ENCODE results near the gene CDKN1C. TPM values are rescaled to one million over a fixed set of nuclear protein-coding genes. Genes with fewer than 3 reads are reported as not detected.

The CDKN1C gene
- total and polyA plus RNA-seq, 2 of the 8 experiments (the other 6 are each of a cell fraction or from before 2014, with no cell fraction given): 12.8 to 14.1 TPM

GRCh38 chr11:2896047-2896446 is 10.5 kb upstream of the CDKN1C start:
- Histone ChIP-seq H4K20me1 (replicated peaks in 1 of 2; ENCODE audit: control insufficient read depth in 1 of 2, insufficient read depth in 2 of 2, low read length in 2 of 2) (no peaks in the 10 kb centered on the region), H3K4me2 (ENCODE audit: insufficient read depth in 1 of 2, low read depth in 2 of 2, low read length in 2 of 2) (no peak overlapping the region), H3K79me1 (ENCODE audit: low read depth, low read length) (no peaks in the 10 kb centered on the region), H3K18ac (ENCODE audit: extremely low read depth, low read length) (no peak overlapping the region), H2BK12ac (ENCODE audit: low read depth, low read length) (0 out of 2 replicates have a peak overlapping the region, but pooled peaks have one; percentile 39), H2AFZ (ENCODE audit: low read length) (no peak overlapping the region), H3K9me3 (ENCODE audit: insufficient read depth in 2 of 2, low read depth in 1 of 2, low read length in 1 of 2) (peaks cover 0 to 4% of the 10 kb centered on the region in 2 experiments; a peak in 1 of 4 replicates), H3K36me3 (ENCODE audit: control insufficient read depth in 2 of 4, insufficient read depth in 4 of 4, low read length in 3 of 4) (no peaks in the 10 kb centered on the region), H3K79me2 (ENCODE audit: control insufficient read depth in 1 of 2, insufficient read depth in 2 of 2, low read length in 2 of 2) (no peaks in the 10 kb centered on the region), H3K4me3 (ENCODE audit: extremely low read depth in 1 of 4, insufficient read depth in 2 of 4, low read depth in 3 of 4, low read length in 4 of 4) (no peak overlapping the region), H4K91ac (replicated peaks; ENCODE audit: insufficient read length, low read length) (no peak overlapping the region), H3K4me1 (replicated peaks in 1 of 4; ENCODE audit: control insufficient read depth in 3 of 4, insufficient read depth in 4 of 4, low read length in 3 of 4) (peaks cover 0 to 14% (median 11%) of the 10 kb centered on the region in 4 experiments; a peak in 6 of 7 replicates), H2BK120ac (replicated peaks; ENCODE audit: low read depth, low read length) (no peak overlapping the region), H2AK5ac (ENCODE audit: low read depth, low read length) (no peak overlapping the region), H3K9ac (replicated peaks in 1 of 4; ENCODE audit: extremely low read depth in 1 of 4, low read depth in 3 of 4, low read length in 3 of 4) (no peak overlapping the region), H3K27me3 (replicated peaks in 1 of 4; ENCODE audit: control insufficient read depth in 3 of 4, extremely low read depth in 1 of 4, insufficient read depth in 3 of 4, low read length in 3 of 4) (peaks cover 0 to 12% (median 4%) of the 10 kb centered on the region in 4 experiments; a peak in 3 of 7 replicates), H3K14ac (ENCODE audit: insufficient read length) (no peak overlapping the region), H3K4ac (replicated peaks; ENCODE audit: insufficient read length, low read depth, low read length) (no peak overlapping the region), H2BK5ac (ENCODE audit: low read depth, low read length) (no peak overlapping the region), H2BK20ac (ENCODE audit: low read length) (no peak overlapping the region), H3K23me2 (ENCODE audit: low read depth, low read length) (peaks cover 3% of the 10 kb centered on the region), H4K8ac (ENCODE audit: extremely low read depth, insufficient read depth, low read length) (no peak overlapping the region), H3K23ac (ENCODE audit: insufficient read length) (no peak overlapping the region), H2BK15ac (ENCODE audit: low read length) (no peak overlapping the region), H4K5ac (ENCODE audit: insufficient read length, low read depth, low read length) (no peak overlapping the region), H3K56ac (replicated peaks; ENCODE audit: insufficient read length, low read depth, low read length) (no peak overlapping the region), H3K27ac (ENCODE audit: low read depth, low read length) (no peak overlapping the region)
- 87% methylated on average over 8 of the region's 9 CpGs; no CpG with 5 or more reads in 1 of the 2 experiments for WGBS, 2 experiments (ENCODE audit: extremely low coverage in 1 of 2, insufficient coverage in 1 of 2, insufficient read length in 1 of 2, insufficient replicate concordance in 2 of 2, low coverage in 1 of 2, low lambda C conversion rate in 2 of 2, missing lambda C conversion rate in 1 of 2)
- DNase-seq (ENCODE audit: low read depth in 1 of 2, low spot score in 2 of 2): no peak
- FAIRE-seq: no peak
- ChIA-PET CTCF (ENCODE audit: partially characterized antibody) (interaction anchor here (0.9 to 11.7 kb wide), 5 partner anchors 8 to 468 kb away, joined by 3 to 129 read pairs (median 5); partner anchors contain the start of gene PHLDA2), POLR2A (ENCODE audit: partially characterized antibody) (interaction anchor here (0.9 to 1.0 kb wide), 2 partner anchors 11 to 24 kb away, joined by 3 read pairs; partner anchors contain the start of gene CDKN1C)
- TF ChIP-seq USF2 (IDR thresholded peaks at IDR 0.05; ENCODE audit: low read length) (no peak), KDM1A (IDR thresholded peaks at IDR 0.05; ENCODE audit: borderline replicate concordance, low read length) (no peak), SRF (IDR thresholded peaks at IDR 0.05; ENCODE audit: low read depth, low read length) (no peak), EGR1 (IDR thresholded peaks at IDR 0.05; ENCODE audit: borderline replicate concordance, low read depth, low read length) (no peak), CREB1 (IDR thresholded peaks at IDR 0.05) (no peak), POLR2AphosphoS5 (IDR thresholded peaks at IDR 0.05; ENCODE audit: low read depth, low read length) (no peak), CTBP2 (IDR thresholded peaks at IDR 0.05; ENCODE audit: borderline replicate concordance, insufficient read depth, insufficient read length, low read length) (no peak), CBX5 (IDR thresholded peaks at IDR 0.05; ENCODE audit: low read depth, low read length) (no peak), CEBPB (IDR thresholded peaks at IDR 0.05; ENCODE audit: low read depth, low read length) (no peak), BCL11A (IDR thresholded peaks at IDR 0.05; ENCODE audit: low read depth in 2 of 2, low read length in 2 of 2) (no peak), HDAC6 (IDR thresholded peaks at IDR 0.05; ENCODE audit: low read depth, low read length) (no peak), MAX (IDR thresholded peaks at IDR 0.05) (no peak), SIX5 (IDR thresholded peaks at IDR 0.05; ENCODE audit: low read depth, low read length) (no peak), SUZ12 (IDR thresholded peaks at IDR 0.05; ENCODE audit: low read length) (no peak)

Data from H1 (cell line).